ENCODE results near the gene FLYWCH1.

GRCh38 chr16:2904100-2904921, 7.4 kb upstream of the FLYWCH1 start:
- TF ChIP-seq CTBP1 (IDR thresholded peaks at IDR 0.05; ENCODE audit: borderline replicate concordance) (no peak), SP1 (IDR thresholded peaks at IDR 0.05) (no peak), ELF4 (IDR thresholded peaks at IDR 0.05) (no peak), SUZ12 (IDR thresholded peaks at IDR 0.05) (no peak), TARDBP (IDR thresholded peaks at IDR 0.05) (no peak), BHLHE40 (IDR thresholded peaks at IDR 0.05; ENCODE audit: borderline replicate concordance) (no peak), ARNT (IDR thresholded peaks at IDR 0.05) (no peak), FOXK2 (IDR thresholded peaks at IDR 0.05) (no peak), FOXM1 (IDR thresholded peaks at IDR 0.05; ENCODE audit: borderline replicate concordance) (no peak)
